DND-41 (cell line): ENCODE measurements around the gene NCL.

Experiments
- ATAC-seq: fragments of 200-7000 bp; cut with Tn5 transposase; 3 replicates; pipeline ENCODE4 v1.9.1; 2021; ENCODE audit warnings: low read depth; ENCODE audit not compliant: insufficient read depth
- DNase-seq: peaks from one replicate; pipeline ENCODE4 v3.0.0-alpha.2; 2020
- H2AFZ ChIP-seq: 2 replicates; pipeline ENCODE4 v1.6.0; 2012; ENCODE audit warnings: low read depth, low read length
- H3K27ac ChIP-seq: 2 replicates; pipeline ENCODE4 v1.5.1; 2012; ENCODE audit warnings: low read length, inconsistent platforms
- H3K27me3 ChIP-seq: fragments of 200-600 bp; sonication (generic); 2 replicates; pipeline ENCODE4 v1.6.0; 2012; ENCODE audit warnings: low read length, mild to moderate bottlenecking, inconsistent platforms; ENCODE audit not compliant: insufficient read depth, poor library complexity
- H3K36me3 ChIP-seq: 2 replicates; pipeline ENCODE4 v1.5.1; 2012; ENCODE audit warnings: low read length, inconsistent platforms; ENCODE audit not compliant: insufficient read depth
- H3K4me1 ChIP-seq: 2 replicates; pipeline ENCODE4 v1.5.1; 2012; ENCODE audit warnings: mild to moderate bottlenecking, low read length; ENCODE audit not compliant: insufficient read depth
- H3K4me2 ChIP-seq: 2 replicates; pipeline ENCODE4 v1.6.0; 2012; ENCODE audit warnings: mild to moderate bottlenecking, moderate library complexity, low read length, inconsistent platforms; ENCODE audit not compliant: insufficient read depth
- H3K4me3 ChIP-seq, 2 experiments: fragments of 200-600 bp in 1 of 2; shearing (Covaris generic) in 1 of 2; 2 replicates each; pipeline ENCODE4 v1.5.1; 2012 to 2016; ENCODE audit warnings: inconsistent platforms in 2 of 2, low read length in 2 of 2, mild to moderate bottlenecking in 2 of 2, low read depth in 1 of 2, moderate library complexity in 1 of 2
- H3K79me2 ChIP-seq: 2 replicates; pipeline ENCODE4 v1.6.0; 2012; ENCODE audit warnings: low read length, inconsistent platforms; ENCODE audit not compliant: insufficient read depth
- H3K9ac ChIP-seq: 2 replicates; pipeline ENCODE4 v1.6.0; 2012; ENCODE audit warnings: low read depth, mild to moderate bottlenecking, inconsistent platforms, low read length, moderate library complexity
- H3K9me3 ChIP-seq: 2 replicates; pipeline ENCODE4 v1.5.1; 2012; ENCODE audit warnings: low read length, moderate library complexity, mild to moderate bottlenecking, inconsistent platforms; ENCODE audit not compliant: insufficient read depth, severe bottlenecking
- H4K20me1 ChIP-seq: 2 replicates; pipeline ENCODE4 v1.6.0; 2012; ENCODE audit warnings: low read length; ENCODE audit not compliant: insufficient read depth
- CTCF ChIP-seq: IDR thresholded peaks from 2 replicates; pipeline ENCODE4 v1.5.1; 2012; ENCODE audit warnings: borderline replicate concordance, low read length, moderate library complexity, mild to moderate bottlenecking; ENCODE audit not compliant: poor library complexity, severe bottlenecking; ENCODE audit errors: extremely low read depth
- EZH2 ChIP-seq: IDR thresholded peaks from 3 replicates; pipeline ENCODE4 v1.6.1; 2012; ENCODE audit warnings: borderline replicate concordance, low read depth, mild to moderate bottlenecking, moderate library complexity, low read length, inconsistent platforms; ENCODE audit not compliant: severe bottlenecking

Gene NCL

GRCh38 chr2:231467613-231468530 lies 3.6 kb upstream of the NCL start:
- Histone ChIP-seq H3K4me2 (no peak overlapping the region), H3K4me3 (no peak overlapping the region), H3K9ac (no peak overlapping the region), H3K27ac (no peak overlapping the region), H2AFZ (no peak overlapping the region), H4K20me1 (peaks cover 14% of the 10 kb centered on the region), H3K36me3 (peaks cover 11% of the 10 kb centered on the region), H3K4me1 (peaks cover 16% of the 10 kb centered on the region), H3K9me3 (no peaks in the 10 kb centered on the region), H3K79me2 (peaks cover 26% of the 10 kb centered on the region), H3K27me3 (no peaks in the 10 kb centered on the region)
- no peak for TF ChIP-seq CTCF
- TF ChIP-seq EZH2 = no peak
- DNase-seq (no peak), ATAC-seq (no peak)

GRCh38 chr2:231467016-231467545 lies 2.8 kb upstream of the NCL start:
- TF ChIP-seq CTCF = no peak
- TF ChIP-seq EZH2 = no peak
- H3K4me1 ChIP-seq = peaks cover 24% of the 10 kb centered on the region
- no peak for DNase-seq
- H2AFZ ChIP-seq = no peak overlapping the region
- H3K79me2 ChIP-seq = peaks cover 34% of the 10 kb centered on the region
- H3K9ac ChIP-seq = no peak overlapping the region; the same call in 1 of the 2 replicates
- H3K4me2 ChIP-seq = no peak overlapping the region
- no peaks in the 10 kb centered on the region for H3K27me3 ChIP-seq
- H3K27ac ChIP-seq = no peak overlapping the region
- ATAC-seq = no peak
- H4K20me1 ChIP-seq = peaks cover 22% of the 10 kb centered on the region
- no peak overlapping the region for H3K4me3 ChIP-seq
- peaks cover 18% of the 10 kb centered on the region for H3K36me3 ChIP-seq
- no peaks in the 10 kb centered on the region for H3K9me3 ChIP-seq

GRCh38 chr2:231464576-231465540 lies 574 bp upstream of the NCL start:
- Histone ChIP-seq H3K4me1 (peaks cover 43% of the 10 kb centered on the region), H3K27ac (peak overlapping the region; percentile 99), H2AFZ (peak overlapping the region; percentile 86), H3K4me3 (peak overlapping the region; percentile 52 to 75; a peak in 3 of 4 replicates), H3K9me3 (no peaks in the 10 kb centered on the region), H3K4me2 (peak overlapping the region; percentile 84), H4K20me1 (peaks cover 41% of the 10 kb centered on the region), H3K27me3 (no peaks in the 10 kb centered on the region), H3K79me2 (peaks cover 56% of the 10 kb centered on the region), H3K9ac (peak overlapping the region; percentile 95), H3K36me3 (peaks cover 41% of the 10 kb centered on the region)
- DNase-seq = peak; percentile 98
- peak; percentile 48 for ATAC-seq
- TF ChIP-seq EZH2 = no peak
- TF ChIP-seq CTCF = peak; percentile 25
